Measurements from ENCODE around the gene C19orf81. TPM values are rescaled to one million over a fixed set of nuclear protein-coding genes. Genes with fewer than 3 reads are reported as not detected.

The C19orf81 gene
- total RNA-seq, 4 donors from 2014 or later = not detected

GRCh38 chr19:50648659-50649058 is 586 bp upstream of the C19orf81 start:
- WGBS, 2 donors = 39 to 55% methylated on average over 5 of the region's 5 CpGs
- DNase-seq (ENCODE audit: low spot score in 2 of 2) = no peak
- no peaks in the 10 kb centered on the region for H3K27me3 ChIP-seq

DNA sequence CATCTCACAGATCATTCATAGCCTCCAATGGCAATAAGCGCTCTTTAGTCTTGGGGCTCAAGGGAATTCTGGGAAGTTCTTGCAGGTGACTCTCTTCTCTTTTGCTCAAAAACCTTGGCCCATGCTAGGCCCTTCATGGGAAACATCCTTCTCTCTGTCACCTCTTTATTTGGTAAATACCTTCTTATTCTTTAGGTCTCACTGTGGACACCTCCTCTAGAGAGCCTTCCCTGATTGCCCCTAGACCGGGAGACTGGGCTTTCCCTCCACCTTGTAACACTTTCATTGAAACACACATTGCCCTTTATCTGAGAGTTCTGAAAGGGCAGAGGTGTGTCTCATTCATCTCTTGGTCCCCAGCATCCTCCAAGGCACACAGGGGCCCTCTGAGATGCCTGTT is 1.9 kb downstream of the C19orf81 start:
- 72 to 83% methylated on average over 2 of the region's 2 CpGs for WGBS, 2 donors
- peaks cover 0 to 10% of the 10 kb centered on the region in 2 donors for H3K27me3 ChIP-seq
- H3K4me1 ChIP-seq = no peaks in the 10 kb centered on the region

More at GRCh38 chr19:50648659-50649058, 586 bp upstream of the C19orf81 start:
- Histone ChIP-seq H3K4me3 (no peak overlapping the region), H3K27ac (no peak overlapping the region), H3K4me1 (no peaks in the 10 kb centered on the region), H3K9me3 (peaks cover 0 to 4% (median 0%) of the 10 kb centered on the region in 4 donors), H3K36me3 (no peaks in the 10 kb centered on the region)
- TF ChIP-seq POLR2A (IDR thresholded peaks at IDR 0.05) (no peak), EP300 (IDR thresholded peaks at IDR 0.05) (no peak)
- TF ChIP-seq, protein P1, sequence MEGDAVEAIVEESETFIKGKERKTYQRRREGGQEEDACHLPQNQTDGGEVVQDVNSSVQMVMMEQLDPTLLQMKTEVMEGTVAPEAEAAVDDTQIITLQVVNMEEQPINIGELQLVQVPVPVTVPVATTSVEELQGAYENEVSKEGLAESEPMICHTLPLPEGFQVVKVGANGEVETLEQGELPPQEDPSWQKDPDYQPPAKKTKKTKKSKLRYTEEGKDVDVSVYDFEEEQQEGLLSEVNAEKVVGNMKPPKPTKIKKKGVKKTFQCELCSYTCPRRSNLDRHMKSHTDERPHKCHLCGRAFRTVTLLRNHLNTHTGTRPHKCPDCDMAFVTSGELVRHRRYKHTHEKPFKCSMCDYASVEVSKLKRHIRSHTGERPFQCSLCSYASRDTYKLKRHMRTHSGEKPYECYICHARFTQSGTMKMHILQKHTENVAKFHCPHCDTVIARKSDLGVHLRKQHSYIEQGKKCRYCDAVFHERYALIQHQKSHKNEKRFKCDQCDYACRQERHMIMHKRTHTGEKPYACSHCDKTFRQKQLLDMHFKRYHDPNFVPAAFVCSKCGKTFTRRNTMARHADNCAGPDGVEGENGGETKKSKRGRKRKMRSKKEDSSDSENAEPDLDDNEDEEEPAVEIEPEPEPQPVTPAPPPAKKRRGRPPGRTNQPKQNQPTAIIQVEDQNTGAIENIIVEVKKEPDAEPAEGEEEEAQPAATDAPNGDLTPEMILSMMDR (IDR thresholded peaks at IDR 0.05) = no peak

DNA sequence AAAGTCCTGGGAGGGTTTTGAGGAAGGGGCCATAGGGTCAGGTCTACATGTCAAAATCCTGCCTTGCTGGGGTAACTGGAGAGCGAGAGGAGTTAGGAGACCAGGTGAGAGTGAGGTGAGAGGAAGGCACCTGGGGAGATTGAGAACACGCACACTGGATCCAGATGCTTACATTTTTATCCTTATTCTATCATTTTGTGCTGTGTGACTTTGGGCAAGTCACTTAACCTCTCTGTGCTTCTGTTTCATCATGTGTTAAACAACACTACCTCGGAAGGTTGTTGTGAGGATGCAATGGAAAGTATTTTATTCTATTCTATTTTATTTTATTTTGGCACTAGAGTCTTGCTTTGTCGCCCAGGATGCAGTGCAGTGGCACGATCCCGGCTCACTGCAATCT is 3.5 kb downstream of the C19orf81 start:
- H3K4me1 ChIP-seq = peaks cover 0 to under 1% (median 0%) of the 10 kb centered on the region in 4 donors
- peaks cover 0 to 21% of the 10 kb centered on the region in 2 donors for H3K27me3 ChIP-seq

More for the DNA sequence above, 1.9 kb downstream of the C19orf81 start:
- H3K36me3 ChIP-seq = no peaks in the 10 kb centered on the region
- H3K27ac ChIP-seq = no peak overlapping the region
- no peak overlapping the region for H3K4me3 ChIP-seq
- peaks cover 0 to 25% (median 0%) of the 10 kb centered on the region in 4 donors for H3K9me3 ChIP-seq
- TF ChIP-seq POLR2A (IDR thresholded peaks at IDR 0.05) (no peak), EP300 (IDR thresholded peaks at IDR 0.05) (no peak)
- TF ChIP-seq, protein P1 (IDR thresholded peaks at IDR 0.05) = no peak
- DNase-seq (ENCODE audit: low spot score in 2 of 2) = no peak

GRCh38 chr19:50654882-50655281 is 5.6 kb downstream of the C19orf81 start:
- no peak for DNase-seq (ENCODE audit: low spot score in 2 of 2)
- H3K27me3 ChIP-seq = peaks cover 0 to 43% of the 10 kb centered on the region in 2 donors
- H3K27ac ChIP-seq = no peak overlapping the region
- no peak for TF ChIP-seq EP300 (IDR thresholded peaks at IDR 0.05)
- TF ChIP-seq, protein P1 (IDR thresholded peaks at IDR 0.05) = no peak
- no peak for TF ChIP-seq POLR2A (IDR thresholded peaks at IDR 0.05)
- H3K4me1 ChIP-seq = peaks cover 0 to 18% (median 3%) of the 10 kb centered on the region in 4 donors
- H3K4me3 ChIP-seq = no peak overlapping the region
- H3K36me3 ChIP-seq = no peaks in the 10 kb centered on the region
- H3K9me3 ChIP-seq = peaks cover 0 to 21% (median 0%) of the 10 kb centered on the region in 4 donors

More for the DNA sequence above, 3.5 kb downstream of the C19orf81 start:
- Histone ChIP-seq H3K4me3 (no peak overlapping the region), H3K9me3 (peaks cover 0 to 21% (median 0%) of the 10 kb centered on the region in 4 donors), H3K36me3 (no peaks in the 10 kb centered on the region), H3K27ac (no peak overlapping the region)
- WGBS, 2 donors = 92 to 96% methylated on average over 6 of the region's 6 CpGs
- no peak for DNase-seq (ENCODE audit: low spot score in 2 of 2)
- TF ChIP-seq EP300 (IDR thresholded peaks at IDR 0.05) = no peak
- TF ChIP-seq, protein P1 (IDR thresholded peaks at IDR 0.05) = no peak
- TF ChIP-seq POLR2A (IDR thresholded peaks at IDR 0.05) = no peak

- Histone ChIP-seq H3K9me3 (peaks cover 0 to 21% (median 0%) of the 10 kb centered on the region in 4 donors), H3K4me1 (peaks cover 0 to 18% (median 3%) of the 10 kb centered on the region in 4 donors), H3K4me3 (no peak overlapping the region), H3K36me3 (no peaks in the 10 kb centered on the region), H3K27ac (no peak overlapping the region), H3K27me3 (peaks cover 0 to 64% of the 10 kb centered on the region in 2 donors)
- DNase-seq (ENCODE audit: low spot score in 2 of 2) = no peak
- no peak for TF ChIP-seq POLR2A (IDR thresholded peaks at IDR 0.05)
- TF ChIP-seq, protein P1 (IDR thresholded peaks at IDR 0.05) = no peak
- 61 to 65% methylated on average over 6 of the region's 6 CpGs for WGBS, 2 donors
Observed at GRCh38 chr19:50657222-50657669, 8.0 kb downstream of the C19orf81 start.
